Activated naive CD4-positive, alpha-beta T cell treated with anti-CD3 and anti-CD28 coated beads for 36 hours (primary cell): ENCODE measurements around the gene DHX16. TPM values are rescaled to one million over a fixed set of nuclear protein-coding genes. Genes with fewer than 3 reads are reported as not detected.

Experiments
- CTCF ChIA-PET: fragments of 350-600 bp; sonication (Branson Sonifier 250); formaldehyde crosslinking; loops from one replicate; lab custom pipeline; 2021; ENCODE audit warnings: antibody characterized with exemption; lab: Charles Lee
- DNase-seq: peaks from one replicate; pipeline ENCODE4 v3.0.0-alpha.2; 2020
- H3K27ac Mint-ChIP-seq: one replicate; pipeline ENCODE4 v1.8.0; 2021; ENCODE audit warnings: mild to moderate bottlenecking, mixed read lengths
- H3K27me3 Mint-ChIP-seq: one replicate; pipeline ENCODE4 v1.8.0; 2021; ENCODE audit warnings: low read depth, mixed read lengths
- H3K36me3 Mint-ChIP-seq: one replicate; pipeline ENCODE4 v1.8.0; 2021; ENCODE audit warnings: low read depth, mixed read lengths
- H3K4me1 Mint-ChIP-seq: one replicate; pipeline ENCODE4 v1.8.0; 2021; ENCODE audit warnings: low read depth, mixed read lengths
- H3K4me3 Mint-ChIP-seq: one replicate; pipeline ENCODE4 v1.8.0; 2021; ENCODE audit warnings: mild to moderate bottlenecking, moderate library complexity, mixed read lengths
- H3K9me3 Mint-ChIP-seq: one replicate; pipeline ENCODE4 v1.8.0; 2021; ENCODE audit warnings: mixed read lengths
- intact Hi-C: fragments of 100-400 bp; cut with micrococcal nuclease; formaldehyde crosslinking; loops from one replicate; pipeline ENCODE4 v1.15.1; 2023
- total RNA-seq, 2 experiments: library from RNA; stranded (reverse); gene quantifications; one replicate each; pipeline ENCODE4 v1.2.3, GENCODE V29; 2021

Gene DHX16
- total RNA-seq, 2 experiments from 2014 or later = 25.7 to 27.7 TPM

- H3K27ac Mint-ChIP-seq = no peak overlapping the region
- CTCF ChIA-PET = interaction anchor here (0.6 kb wide), 1 partner anchor 260 kb away, joined by 4 read pairs; no protein-coding TSS in a partner anchor
- no peak for DNase-seq
- intact Hi-C loops = no loop called here
- H3K36me3 Mint-ChIP-seq = peaks cover 66% of the 10 kb centered on the region
- H3K4me3 Mint-ChIP-seq = no peak overlapping the region
- H3K27me3 Mint-ChIP-seq = no peaks in the 10 kb centered on the region
- no peaks in the 10 kb centered on the region for H3K9me3 Mint-ChIP-seq
- H3K4me1 Mint-ChIP-seq = peaks cover 47% of the 10 kb centered on the region
Measured at GRCh38 chr6:30714263-30714662, 41.5 kb upstream of the DHX16 start.

GRCh38 chr6:30712441-30712945, 39.7 kb upstream of the DHX16 start:
- Mint-ChIP-seq H3K27ac (no peak overlapping the region), H3K27me3 (no peaks in the 10 kb centered on the region), H3K4me3 (no peak overlapping the region), H3K9me3 (no peaks in the 10 kb centered on the region), H3K36me3 (peaks cover 72% of the 10 kb centered on the region), H3K4me1 (peaks cover 35% of the 10 kb centered on the region)
- CTCF ChIA-PET = interaction anchor here (1.3 to 3.0 kb wide), 2 partner anchors 18 to 34 kb away, joined by 3 to 10 read pairs; no protein-coding TSS in a partner anchor
- DNase-seq = no peak
- intact Hi-C loops = no loop called here

- Mint-ChIP-seq H3K27ac (peak overlapping the region; percentile 33), H3K4me3 (no peak overlapping the region), H3K27me3 (no peaks in the 10 kb centered on the region), H3K9me3 (no peaks in the 10 kb centered on the region), H3K36me3 (peaks cover 71% of the 10 kb centered on the region), H3K4me1 (peaks cover 35% of the 10 kb centered on the region)
- DNase-seq = no peak
- intact Hi-C loops = no loop called here
- CTCF ChIA-PET = interaction anchor here (0.8 to 3.0 kb wide), 4 partner anchors 19 to 98 kb away, joined by 3 to 10 read pairs (median 4); no protein-coding TSS in a partner anchor
Measured at GRCh38 chr6:30711758-30712380, 39.1 kb upstream of the DHX16 start.

- H3K9me3 Mint-ChIP-seq = no peaks in the 10 kb centered on the region
- intact Hi-C loops = no loop called here
- peaks cover 14% of the 10 kb centered on the region for H3K4me1 Mint-ChIP-seq
- no peak for DNase-seq
- CTCF ChIA-PET = no interaction called here
- no peak overlapping the region for H3K4me3 Mint-ChIP-seq
- no peaks in the 10 kb centered on the region for H3K27me3 Mint-ChIP-seq
- H3K36me3 Mint-ChIP-seq = peaks cover 65% of the 10 kb centered on the region
- H3K27ac Mint-ChIP-seq = no peak overlapping the region
Measured at GRCh38 chr6:30709101-30709868, 36.5 kb upstream of the DHX16 start.

GRCh38 chr6:30707281-30707850, 34.6 kb upstream of the DHX16 start:
- Mint-ChIP-seq H3K36me3 (peaks cover 63% of the 10 kb centered on the region), H3K27ac (no peak overlapping the region), H3K4me3 (no peak overlapping the region), H3K27me3 (no peaks in the 10 kb centered on the region), H3K9me3 (no peaks in the 10 kb centered on the region), H3K4me1 (peaks cover 7% of the 10 kb centered on the region)
- CTCF ChIA-PET = no interaction called here
- DNase-seq = no peak
- intact Hi-C loops = no loop called here

GRCh38 chr6:30705620-30706019, 32.8 kb upstream of the DHX16 start:
- H3K27me3 Mint-ChIP-seq = no peaks in the 10 kb centered on the region
- H3K9me3 Mint-ChIP-seq = no peaks in the 10 kb centered on the region
- intact Hi-C loops = no loop called here
- H3K27ac Mint-ChIP-seq = no peak overlapping the region
- peaks cover 51% of the 10 kb centered on the region for H3K36me3 Mint-ChIP-seq
- H3K4me3 Mint-ChIP-seq = no peak overlapping the region
- no peaks in the 10 kb centered on the region for H3K4me1 Mint-ChIP-seq
- CTCF ChIA-PET = interaction anchor here (0.6 to 1.9 kb wide), 3 partner anchors 18 to 30 kb away, joined by 3 to 4 read pairs (median 3); no protein-coding TSS in a partner anchor
- no peak for DNase-seq

GRCh38 chr6:30703821-30704220, 31.0 kb upstream of the DHX16 start:
- Mint-ChIP-seq H3K9me3 (no peaks in the 10 kb centered on the region), H3K27me3 (no peaks in the 10 kb centered on the region), H3K4me1 (no peaks in the 10 kb centered on the region), H3K36me3 (peaks cover 50% of the 10 kb centered on the region), H3K4me3 (no peak overlapping the region), H3K27ac (no peak overlapping the region)
- DNase-seq = no peak
- intact Hi-C loops = no loop called here
- CTCF ChIA-PET = interaction anchor here (1.9 kb wide), 1 partner anchor 16 kb away, joined by 4 read pairs; no protein-coding TSS in a partner anchor

GRCh38 chr6:30703011-30703410, 30.2 kb upstream of the DHX16 start:
- H3K36me3 Mint-ChIP-seq = peaks cover 46% of the 10 kb centered on the region

GRCh38 chr6:30700340-30700739, 27.5 kb upstream of the DHX16 start:
- intact Hi-C loops = no loop called here
- H3K36me3 Mint-ChIP-seq = peaks cover 34% of the 10 kb centered on the region
- H3K27me3 Mint-ChIP-seq = no peaks in the 10 kb centered on the region
- H3K4me1 Mint-ChIP-seq = peaks cover 4% of the 10 kb centered on the region
- no peak overlapping the region for H3K27ac Mint-ChIP-seq
- H3K4me3 Mint-ChIP-seq = no peak overlapping the region
- CTCF ChIA-PET = interaction anchor here (0.7 kb wide), 1 partner anchor 322 kb away, joined by 4 read pairs; no protein-coding TSS in a partner anchor
- H3K9me3 Mint-ChIP-seq = no peaks in the 10 kb centered on the region
- DNase-seq = no peak

More at GRCh38 chr6:30703011-30703410, 30.2 kb upstream of the DHX16 start:
- CTCF ChIA-PET = interaction anchor here (0.6 kb wide), 1 partner anchor 995 kb away, joined by 3 read pairs; no protein-coding TSS in a partner anchor
- H3K27ac Mint-ChIP-seq = no peak overlapping the region
- no peaks in the 10 kb centered on the region for H3K27me3 Mint-ChIP-seq
- no peaks in the 10 kb centered on the region for H3K4me1 Mint-ChIP-seq
- no peak overlapping the region for H3K4me3 Mint-ChIP-seq
- intact Hi-C loops = no loop called here
- H3K9me3 Mint-ChIP-seq = no peaks in the 10 kb centered on the region
- no peak for DNase-seq

GRCh38 chr6:30696432-30696831, 23.6 kb upstream of the DHX16 start:
- Mint-ChIP-seq H3K9me3 (no peaks in the 10 kb centered on the region), H3K27me3 (no peaks in the 10 kb centered on the region), H3K36me3 (peaks cover 8% of the 10 kb centered on the region), H3K4me3 (no peak overlapping the region), H3K4me1 (peaks cover 6% of the 10 kb centered on the region), H3K27ac (no peak overlapping the region)
- intact Hi-C loops = no loop called here
- DNase-seq = no peak
- CTCF ChIA-PET = interaction anchor here (1.2 to 1.3 kb wide), 2 partner anchors 17 to 34 kb away, joined by 3 to 6 read pairs; no protein-coding TSS in a partner anchor

- Mint-ChIP-seq H3K36me3 (peaks cover 9% of the 10 kb centered on the region), H3K9me3 (no peaks in the 10 kb centered on the region), H3K4me3 (peak overlapping the region; percentile 99), H3K4me1 (peaks cover 35% of the 10 kb centered on the region), H3K27ac (peak overlapping the region; percentile 76), H3K27me3 (no peaks in the 10 kb centered on the region)
- intact Hi-C loops = no loop called here
- DNase-seq = no peak
- CTCF ChIA-PET = interaction anchor here (0.6 to 2.1 kb wide), 5 partner anchors 11 to 37 kb away, joined by 3 to 12 read pairs (median 6); no protein-coding TSS in a partner anchor
Measured at GRCh38 chr6:30691208-30691847, 18.5 kb upstream of the DHX16 start.
